GM19025 (cell line): Measurements from ENCODE around the gene PNMA3.
A peak's percentile ranks its signal among the peaks of the same experiment; 100 is the strongest.
"Not testable (repeated sequence)": the region's sequence is repeated elsewhere in the genome, so short reads cannot be mapped to it uniquely, and the experiment has no call there.

Experiments
- ATAC-seq: cut with Tn5 transposase; IDR thresholded peaks from one replicate; pipeline ENCODE4 v1.9.1; 2021; ENCODE audit warnings: mild to moderate bottlenecking, low read depth, moderate library complexity; ENCODE audit not compliant: unreplicated experiment

The PNMA3 gene

GRCh38 chrX:153073331-153073730 lies 17.1 kb downstream of the PNMA3 start:
- ATAC-seq = not testable (repeated sequence)

GRCh38 chrX:153074262-153074899 lies 18.1 kb downstream of the PNMA3 start:
- no peak for ATAC-seq

GRCh38 chrX:153074935-153075334 lies 18.7 kb downstream of the PNMA3 start:
- no peak for ATAC-seq

- no peak for ATAC-seq
Measured at GRCh38 chrX:153075366-153075765, 19.1 kb downstream of the PNMA3 start.

GRCh38 chrX:153077437-153078135 lies 21.3 kb downstream of the PNMA3 start:
- peak; percentile 49 for ATAC-seq

- ATAC-seq = not testable (repeated sequence)
Measured at GRCh38 chrX:153083238-153083923, 27.1 kb downstream of the PNMA3 start.

- ATAC-seq = no peak
Measured at GRCh38 chrX:153102418-153102817, 46.1 kb downstream of the PNMA3 start.

- ATAC-seq = not testable (repeated sequence)
Measured at GRCh38 chrX:153104959-153105358, 48.7 kb downstream of the PNMA3 start.

GRCh38 chrX:153106092-153106801 lies 50.0 kb downstream of the PNMA3 start:
- ATAC-seq = not testable (repeated sequence)
